ENCODE data around the gene IRF2BP1. TPM values are rescaled to one million over a fixed set of nuclear protein-coding genes. Genes with fewer than 3 reads are reported as not detected.

IRF2BP1 gene
- total and polyA plus RNA-seq, 8 donors, result 13.7 to 24.7 (median 19.2) TPM

DNA sequence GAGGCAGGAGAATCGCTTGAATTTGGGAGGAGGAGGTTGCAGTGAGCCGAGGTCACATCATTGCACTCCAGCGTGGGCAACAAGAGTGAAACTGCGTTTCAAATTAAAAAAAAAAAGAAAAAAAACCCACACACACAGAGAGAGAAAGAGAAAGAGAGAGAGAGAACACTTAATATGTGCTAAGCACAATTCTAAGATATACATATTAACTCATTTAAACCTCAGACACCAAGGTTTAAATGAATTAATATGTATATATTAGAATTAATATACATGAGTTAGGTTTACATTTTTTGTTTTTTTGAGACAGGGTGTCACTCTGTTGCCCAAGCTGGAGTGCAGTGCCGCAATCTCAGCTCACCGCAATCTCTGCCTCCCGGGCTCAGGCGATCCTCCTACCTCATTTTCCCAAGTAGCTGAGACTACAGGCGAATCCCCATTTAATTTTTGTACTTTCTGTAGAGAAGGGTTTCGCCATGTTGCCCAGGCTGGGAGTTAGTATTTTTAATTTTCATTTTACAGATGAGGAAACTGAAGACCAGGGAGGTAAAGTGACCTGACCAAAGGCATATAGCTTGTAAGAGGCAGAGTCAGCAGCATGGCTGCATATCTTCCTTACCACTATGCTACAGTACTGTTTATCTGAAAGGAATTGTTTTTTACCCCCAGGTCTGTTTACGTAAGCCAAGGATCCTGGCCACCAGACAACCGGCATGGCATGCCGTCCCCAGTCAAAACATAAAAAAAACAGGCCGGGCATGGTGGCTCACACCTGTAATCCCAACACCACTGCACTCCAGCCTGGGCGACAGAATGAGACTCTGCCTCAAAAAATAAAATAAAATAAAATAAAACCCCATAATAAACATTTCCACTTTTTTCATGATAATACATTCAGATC, 25.3 kb downstream of the IRF2BP1 start:
- Histone ChIP-seq H3K4me1 (peaks cover 5 to 33% of the 10 kb centered on the region in 2 donors), H3K36me3 (peaks cover 0 to 42% of the 10 kb centered on the region in 2 donors), H3K9me3 (no peaks in the 10 kb centered on the region), H3K27ac (no peak overlapping the region), H3K4me3 (no peak overlapping the region), H3K27me3 (peaks cover 13 to 24% of the 10 kb centered on the region in 2 donors)
- TF ChIP-seq, protein P1, sequence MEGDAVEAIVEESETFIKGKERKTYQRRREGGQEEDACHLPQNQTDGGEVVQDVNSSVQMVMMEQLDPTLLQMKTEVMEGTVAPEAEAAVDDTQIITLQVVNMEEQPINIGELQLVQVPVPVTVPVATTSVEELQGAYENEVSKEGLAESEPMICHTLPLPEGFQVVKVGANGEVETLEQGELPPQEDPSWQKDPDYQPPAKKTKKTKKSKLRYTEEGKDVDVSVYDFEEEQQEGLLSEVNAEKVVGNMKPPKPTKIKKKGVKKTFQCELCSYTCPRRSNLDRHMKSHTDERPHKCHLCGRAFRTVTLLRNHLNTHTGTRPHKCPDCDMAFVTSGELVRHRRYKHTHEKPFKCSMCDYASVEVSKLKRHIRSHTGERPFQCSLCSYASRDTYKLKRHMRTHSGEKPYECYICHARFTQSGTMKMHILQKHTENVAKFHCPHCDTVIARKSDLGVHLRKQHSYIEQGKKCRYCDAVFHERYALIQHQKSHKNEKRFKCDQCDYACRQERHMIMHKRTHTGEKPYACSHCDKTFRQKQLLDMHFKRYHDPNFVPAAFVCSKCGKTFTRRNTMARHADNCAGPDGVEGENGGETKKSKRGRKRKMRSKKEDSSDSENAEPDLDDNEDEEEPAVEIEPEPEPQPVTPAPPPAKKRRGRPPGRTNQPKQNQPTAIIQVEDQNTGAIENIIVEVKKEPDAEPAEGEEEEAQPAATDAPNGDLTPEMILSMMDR (IDR thresholded peaks at IDR 0.05), result no peak
- ATAC-seq, result no peak
- intact Hi-C loops (cut with DNase I), result no loop called here
- peak in 1 of 4 donors; percentile 15 for DNase-seq

DNA sequence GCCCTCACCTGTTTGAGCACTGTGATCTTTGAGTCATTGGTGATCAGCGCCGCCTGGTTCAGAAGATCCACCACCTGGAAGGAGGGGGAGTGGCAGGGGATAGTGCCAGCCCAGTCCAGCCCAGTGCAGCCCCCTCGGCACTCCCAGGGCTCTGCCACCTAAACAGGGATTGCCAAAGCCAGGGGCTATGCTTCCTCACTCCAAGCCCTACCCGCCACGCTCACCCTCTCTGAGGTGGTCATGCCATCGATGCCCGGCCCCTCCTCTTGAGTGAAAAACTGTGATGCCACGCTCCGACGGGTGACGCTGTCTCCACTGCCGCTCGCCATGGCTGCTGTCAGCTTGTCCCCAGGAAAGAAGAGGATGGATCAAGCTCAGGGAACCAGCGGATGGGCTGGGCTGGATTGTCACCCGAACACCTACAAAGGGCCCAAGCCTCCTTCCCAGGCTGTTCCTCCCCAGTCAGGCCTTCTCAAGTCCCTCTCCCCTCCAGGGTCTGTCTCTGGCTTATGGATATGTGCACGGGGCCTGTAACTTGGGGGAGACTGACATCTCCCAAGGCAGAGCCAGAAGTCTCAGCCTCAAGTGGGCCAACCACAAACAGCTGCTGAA, 31.7 kb downstream of the IRF2BP1 start:
- peaks cover 0 to 76% of the 10 kb centered on the region in 2 donors for H3K36me3 ChIP-seq
- peak in 1 of 4 donors; percentile 27 for DNase-seq

DNA sequence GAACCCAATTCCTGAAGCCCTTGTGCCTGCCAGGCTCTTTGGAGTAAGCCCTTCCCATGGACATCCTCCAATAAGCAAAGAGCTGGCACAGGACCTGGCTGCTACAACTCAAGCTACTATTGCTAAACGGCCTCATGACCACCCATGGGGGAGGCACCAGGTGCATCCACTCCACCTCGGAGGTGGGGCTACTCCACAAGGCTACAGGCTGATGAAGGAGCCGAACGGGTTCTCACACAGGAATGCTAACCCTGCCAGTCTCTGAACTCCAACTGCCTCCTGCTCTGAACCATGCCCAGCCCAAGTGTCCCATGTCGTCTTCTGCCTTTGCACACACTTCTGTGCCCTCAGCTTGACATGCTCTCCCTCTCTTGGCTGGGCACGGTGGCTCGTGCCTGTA, 33.0 kb downstream of the IRF2BP1 start:
- Histone ChIP-seq H3K27me3 (no peaks in the 10 kb centered on the region), H3K9me3 (no peaks in the 10 kb centered on the region), H3K36me3 (peaks cover 0 to 79% of the 10 kb centered on the region in 2 donors), H3K4me1 (peaks cover 0 to 3% of the 10 kb centered on the region in 2 donors), H3K4me3 (no peak overlapping the region), H3K27ac (peak overlapping the region; percentile 8 to 26)
- TF ChIP-seq, protein P1 (IDR thresholded peaks at IDR 0.05), result no peak
- peak in 3 of 4 donors; percentile 77 to 88 (median 84) for DNase-seq
- peak; percentile 96 for ATAC-seq
- intact Hi-C loops (cut with DNase I), result no loop called here

More for the DNA sequence above, 31.7 kb downstream of the IRF2BP1 start:
- intact Hi-C loops (cut with DNase I), result no loop called here
- peaks cover 0 to 3% of the 10 kb centered on the region in 2 donors for H3K4me1 ChIP-seq
- no peak overlapping the region for H3K27ac ChIP-seq
- H3K9me3 ChIP-seq, result no peaks in the 10 kb centered on the region
- no peak overlapping the region for H3K4me3 ChIP-seq
- no peak for ATAC-seq
- no peaks in the 10 kb centered on the region for H3K27me3 ChIP-seq
- TF ChIP-seq, protein P1 (IDR thresholded peaks at IDR 0.05), result no peak

DNA sequence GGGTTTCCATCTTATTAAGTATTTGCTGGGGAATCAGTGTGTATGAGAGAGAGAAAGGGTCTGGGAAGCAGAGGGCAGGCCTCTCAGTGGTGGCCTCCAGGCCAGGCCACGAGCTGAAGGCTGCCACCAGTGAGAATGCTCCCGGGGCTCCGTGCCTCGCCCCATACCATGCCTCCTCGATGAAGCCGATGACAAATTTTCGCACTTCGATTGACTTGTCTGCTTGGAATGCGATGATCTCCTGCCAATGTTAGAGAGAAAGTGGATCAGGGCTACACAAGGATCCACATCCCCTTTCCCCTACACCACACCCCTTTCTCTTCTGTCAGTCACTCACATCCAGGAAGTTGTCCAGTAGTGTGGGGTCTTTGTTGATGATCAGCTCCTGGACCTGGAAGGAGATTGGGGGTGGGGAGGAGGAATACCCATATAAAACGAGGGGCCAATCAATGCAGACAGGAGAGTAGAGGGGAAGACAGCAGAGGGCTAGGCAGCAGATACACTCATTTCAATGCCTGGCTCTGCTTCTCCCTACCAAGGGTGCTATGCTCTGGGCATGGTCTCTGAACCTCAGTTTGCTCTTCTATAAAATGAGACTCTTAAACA, 33.7 kb downstream of the IRF2BP1 start:
- intact Hi-C loops (cut with DNase I), result no loop called here
- H3K27me3 ChIP-seq, result no peaks in the 10 kb centered on the region
- no peak overlapping the region for H3K4me3 ChIP-seq
- DNase-seq (peak in 1 of 4 donors; percentile 36), ATAC-seq (no peak)
- TF ChIP-seq, protein P1 (IDR thresholded peaks at IDR 0.05), result no peak
- no peak overlapping the region for H3K27ac ChIP-seq
- H3K9me3 ChIP-seq, result no peaks in the 10 kb centered on the region
- H3K36me3 ChIP-seq, result peaks cover 0 to 84% of the 10 kb centered on the region in 2 donors
- H3K4me1 ChIP-seq, result peaks cover 0 to 3% of the 10 kb centered on the region in 2 donors

DNA sequence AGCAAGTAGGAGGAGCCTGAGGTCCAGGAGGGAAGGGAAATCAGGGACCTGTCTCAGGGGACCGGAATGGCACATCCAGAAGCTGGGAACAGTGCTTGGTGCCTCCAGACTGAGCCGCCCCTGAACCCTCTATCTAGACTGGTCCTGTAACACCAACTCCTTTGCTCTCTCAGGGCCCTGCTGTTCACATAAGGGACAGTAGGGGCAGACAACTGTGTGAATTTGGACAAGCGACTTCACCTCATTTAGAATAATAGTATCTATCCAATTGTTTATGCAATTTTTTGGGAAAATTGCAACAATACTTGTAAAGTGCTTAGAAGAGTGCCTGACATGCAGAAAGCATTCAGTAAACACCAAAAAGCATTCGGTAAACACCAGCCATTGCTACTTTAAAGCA, 37.0 kb downstream of the IRF2BP1 start:
- intact Hi-C loops (cut with DNase I), result no loop called here
- peaks cover 0 to 3% of the 10 kb centered on the region in 2 donors for H3K4me1 ChIP-seq

More for the DNA sequence above, 37.0 kb downstream of the IRF2BP1 start:
- DNase-seq (no peak), ATAC-seq (no peak)
- H3K27ac ChIP-seq, result no peak overlapping the region
- TF ChIP-seq, protein P1 (IDR thresholded peaks at IDR 0.05), result no peak
- H3K36me3 ChIP-seq, result peaks cover 0 to 100% of the 10 kb centered on the region in 2 donors
- no peaks in the 10 kb centered on the region for H3K9me3 ChIP-seq
- H3K27me3 ChIP-seq, result no peaks in the 10 kb centered on the region
- H3K4me3 ChIP-seq, result no peak overlapping the region
